K562 (cell line): ENCODE measurements around the gene ARID3B. TPM values are rescaled to one million over a fixed set of nuclear protein-coding genes. Genes with fewer than 3 reads are reported as not detected.

Experiments used
- C11orf30 ChIP-seq: fragments of 450-650 bp; IDR thresholded peaks from 2 replicates; pipeline ENCODE4 v1.6.1; 2016; ENCODE audit warnings: low read depth, mild to moderate bottlenecking
- CXXC5 ChIP-seq: fragments of 250-450 bp; sonication (Bioruptor Pico); IDR thresholded peaks from 2 replicates; pipeline ENCODE4 v1.8.0; 2022; ENCODE audit warnings: inconsistent platforms, mild to moderate bottlenecking, moderate library complexity
- KHSRP ChIP-seq: fragments of 450-650 bp; IDR thresholded peaks from 2 replicates; pipeline ENCODE4 v1.6.1; 2017
- KLF10 ChIP-seq: fragments of 250-450 bp; sonication (Bioruptor Pico); IDR thresholded peaks from 2 replicates; pipeline ENCODE4 v1.6.1; 2021; ENCODE audit warnings: matching md5 sums
- LCOR ChIP-seq: sonication (generic); formaldehyde crosslinking; IDR thresholded peaks from 2 replicates; pipeline ENCODE4 v1.8.0; 2022; ENCODE audit warnings: mild to moderate bottlenecking, missing genetic modification reagents
- MAFG ChIP-seq: fragments of 450-650 bp; conservative IDR thresholded peaks from 2 replicates; pipeline ENCODE4 v1.6.1; 2016; ENCODE audit warnings: missing genetic modification characterization, missing compliant biosample characterization
- NR3C1 ChIP-seq: sonication (generic); formaldehyde crosslinking; IDR thresholded peaks from 2 replicates; pipeline ENCODE4 v1.8.1; 2022; ENCODE audit warnings: missing genetic modification reagents
- NR4A1 ChIP-seq, 2 experiments: fragments of 250-450 bp in 1 of 2; fragments of 450-650 bp in 1 of 2; sonication (Bioruptor Pico) in 1 of 2; IDR thresholded peaks; 2 replicates each; pipeline versions ENCODE4 v1.4.0 to v1.6.1; 2016 to 2020; ENCODE audit warnings: mild to moderate bottlenecking in 2 of 2, missing compliant biosample characterization in 1 of 2, missing genetic modification characterization in 1 of 2, moderate library complexity in 1 of 2
- POLR2AphosphoS2 ChIP-seq: IDR thresholded peaks from 2 replicates; pipeline ENCODE4 v1.6.1; 2012; ENCODE audit warnings: low read length, improper control_type of control experiment
- RBM15 ChIP-seq: fragments of 200-400 bp; formaldehyde crosslinking; IDR thresholded peaks from 2 replicates; pipeline ENCODE4 v1.6.1; 2018; ENCODE audit warnings: mild to moderate bottlenecking, low read length, moderate library complexity; ENCODE audit not compliant: insufficient read depth
- TAF15 ChIP-seq: fragments of 200-400 bp; formaldehyde crosslinking; IDR thresholded peaks from 2 replicates; pipeline ENCODE4 v1.6.1; 2017; ENCODE audit warnings: mild to moderate bottlenecking, low read depth, low read length, moderate library complexity
- TAF9B ChIP-seq: fragments of 450-650 bp; IDR thresholded peaks from 2 replicates; pipeline ENCODE4 v1.6.1; 2018; ENCODE audit warnings: mild to moderate bottlenecking; ENCODE audit not compliant: partially characterized antibody
- ZBTB43 ChIP-seq: sonication (generic); formaldehyde crosslinking; IDR thresholded peaks from 2 replicates; pipeline ENCODE4 v1.8.0; 2023; ENCODE audit warnings: mild to moderate bottlenecking, missing genetic modification reagents
- ZNF165 ChIP-seq: fragments of 250-450 bp; sonication (Bioruptor Pico); IDR thresholded peaks from 2 replicates; pipeline ENCODE4 v1.4.0; 2020; ENCODE audit warnings: borderline replicate concordance
- ZNF311 ChIP-seq: fragments of 250-450 bp; sonication (Bioruptor Pico); IDR thresholded peaks from 2 replicates; pipeline ENCODE4 v1.4.0; 2020; ENCODE audit warnings: mild to moderate bottlenecking, moderate library complexity
- ZNF436 ChIP-seq: fragments of 250-450, 450-650 bp; sonication (Bioruptor Pico); formaldehyde crosslinking; IDR thresholded peaks from 2 replicates; pipeline ENCODE4 v1.7.0; 2020; ENCODE audit warnings: mild to moderate bottlenecking
- ZNF830 ChIP-seq: fragments of 250-450 bp; sonication (Bioruptor Pico); IDR thresholded peaks from 2 replicates; pipeline ENCODE4 v1.5.0; 2021; ENCODE audit warnings: mild to moderate bottlenecking
- polyA plus RNA-seq, 8 experiments: library from polyadenylated mRNA; depleted of rRNA in 4 of 8; stranded (reverse) in 5 of 8; unstranded in 3 of 8; fragments of >200 nt; fragmentation: Nextera tagmentation in 2 of 8; fragmentation: Illumina TruSeq in 1 of 8; extraction: Ambion mirVana in 2 of 8; extraction: Trizol in 1 of 8; gene quantifications; 2 replicates each; pipeline versions ENCODE4 v1.2.1 to v1.2.3, GENCODE V29; 2011 to 2014; ENCODE audit warnings: inconsistent platforms in 1 of 8, missing spikeins in 1 of 8
- total RNA-seq, 7 experiments: library from RNA; depleted of rRNA in 6 of 7; stranded (reverse); fragments of >200 nt in 6 of 7; fragmentation: Illumina TruSeq in 2 of 7; extraction: Trizol in 2 of 7; gene quantifications; 2 replicates each; pipeline versions ENCODE4 v1.2.1 to v1.2.3, GENCODE V29; 2011 to 2021; ENCODE audit warnings: low replicate concordance in 1 of 7
- TF ChIP-seq, protein P1 (sequence below): fragments of 250-450 bp; sonication (Bioruptor Pico); IDR thresholded peaks from 2 replicates; pipeline ENCODE4 v1.4.0; 2020; ENCODE audit warnings: mild to moderate bottlenecking, moderate library complexity, borderline replicate concordance
- TF ChIP-seq, protein P2 (sequence below): fragments of 250-450 bp; sonication (Bioruptor Pico); IDR thresholded peaks from 2 replicates; pipeline ENCODE4 v1.4.0; 2020
- TF ChIP-seq, protein P3 (sequence below): fragments of 250-450 bp; sonication (Bioruptor Pico); IDR thresholded peaks from 2 replicates; pipeline ENCODE4 v1.5.0; 2021
- TF ChIP-seq, protein P4 (sequence below): fragments of 450-650 bp; IDR thresholded peaks from 2 replicates; pipeline ENCODE4 v1.6.1; 2016; ENCODE audit warnings: mild to moderate bottlenecking

Gene ARID3B
- total and polyA plus RNA-seq, 9 of the 15 experiments (the other 6 are each of a cell fraction or from before 2014, with no cell fraction given) = 0.32 to 15.1 (median 7.1) TPM

GRCh38 chr15:74541494-74542165 is 610 bp downstream of the ARID3B start (continued):
- TF ChIP-seq POLR2AphosphoS2 (no peak), ZNF165 (no peak), ZBTB43 (CRISPR knock-in tag) (no peak), KHSRP (no peak), LCOR (CRISPR knock-in tag) (no peak), TAF9B (peak; percentile 30), ZNF830 (no peak), ZNF311 (CRISPR knock-in tag) (no peak), TAF15 (no peak), ZNF436 (CRISPR knock-in tag) (no peak), RBM15 (no peak), MAFG (tag) (0 out of 2 replicates have a peak, but pooled peaks have one; percentile 9), KLF10 (CRISPR knock-in tag) (no peak), NR4A1 (CRISPR knock-in tag; IDR thresholded peaks at IDR 0.05) (no peak), NR4A1 (tag; IDR thresholded peaks at IDR 0.05) (no peak), NR3C1 (CRISPR knock-in tag) (no peak), CXXC5 (CRISPR knock-in tag) (no peak; the same call in 1 of the 2 replicates), C11orf30 (no peak)
- TF ChIP-seq, protein P1, sequence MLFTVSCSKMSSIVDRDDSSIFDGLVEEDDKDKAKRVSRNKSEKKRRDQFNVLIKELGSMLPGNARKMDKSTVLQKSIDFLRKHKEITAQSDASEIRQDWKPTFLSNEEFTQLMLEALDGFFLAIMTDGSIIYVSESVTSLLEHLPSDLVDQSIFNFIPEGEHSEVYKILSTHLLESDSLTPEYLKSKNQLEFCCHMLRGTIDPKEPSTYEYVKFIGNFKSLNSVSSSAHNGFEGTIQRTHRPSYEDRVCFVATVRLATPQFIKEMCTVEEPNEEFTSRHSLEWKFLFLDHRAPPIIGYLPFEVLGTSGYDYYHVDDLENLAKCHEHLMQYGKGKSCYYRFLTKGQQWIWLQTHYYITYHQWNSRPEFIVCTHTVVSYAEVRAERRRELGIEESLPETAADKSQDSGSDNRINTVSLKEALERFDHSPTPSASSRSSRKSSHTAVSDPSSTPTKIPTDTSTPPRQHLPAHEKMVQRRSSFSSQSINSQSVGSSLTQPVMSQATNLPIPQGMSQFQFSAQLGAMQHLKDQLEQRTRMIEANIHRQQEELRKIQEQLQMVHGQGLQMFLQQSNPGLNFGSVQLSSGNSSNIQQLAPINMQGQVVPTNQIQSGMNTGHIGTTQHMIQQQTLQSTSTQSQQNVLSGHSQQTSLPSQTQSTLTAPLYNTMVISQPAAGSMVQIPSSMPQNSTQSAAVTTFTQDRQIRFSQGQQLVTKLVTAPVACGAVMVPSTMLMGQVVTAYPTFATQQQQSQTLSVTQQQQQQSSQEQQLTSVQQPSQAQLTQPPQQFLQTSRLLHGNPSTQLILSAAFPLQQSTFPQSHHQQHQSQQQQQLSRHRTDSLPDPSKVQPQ (CRISPR knock-in tag) = no peak
- TF ChIP-seq, protein P2, sequence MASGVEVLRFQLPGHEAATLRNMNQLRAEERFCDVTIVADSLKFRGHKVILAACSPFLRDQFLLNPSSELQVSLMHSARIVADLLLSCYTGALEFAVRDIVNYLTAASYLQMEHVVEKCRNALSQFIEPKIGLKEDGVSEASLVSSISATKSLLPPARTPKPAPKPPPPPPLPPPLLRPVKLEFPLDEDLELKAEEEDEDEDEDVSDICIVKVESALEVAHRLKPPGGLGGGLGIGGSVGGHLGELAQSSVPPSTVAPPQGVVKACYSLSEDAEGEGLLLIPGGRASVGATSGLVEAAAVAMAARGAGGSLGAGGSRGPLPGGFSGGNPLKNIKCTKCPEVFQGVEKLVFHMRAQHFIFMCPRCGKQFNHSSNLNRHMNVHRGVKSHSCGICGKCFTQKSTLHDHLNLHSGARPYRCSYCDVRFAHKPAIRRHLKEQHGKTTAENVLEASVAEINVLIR = no peak
- TF ChIP-seq, protein P3, sequence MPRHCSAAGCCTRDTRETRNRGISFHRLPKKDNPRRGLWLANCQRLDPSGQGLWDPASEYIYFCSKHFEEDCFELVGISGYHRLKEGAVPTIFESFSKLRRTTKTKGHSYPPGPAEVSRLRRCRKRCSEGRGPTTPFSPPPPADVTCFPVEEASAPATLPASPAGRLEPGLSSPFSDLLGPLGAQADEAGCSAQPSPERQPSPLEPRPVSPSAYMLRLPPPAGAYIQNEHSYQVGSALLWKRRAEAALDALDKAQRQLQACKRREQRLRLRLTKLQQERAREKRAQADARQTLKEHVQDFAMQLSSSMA (CRISPR knock-in tag) = no peak
- TF ChIP-seq, protein P4, sequence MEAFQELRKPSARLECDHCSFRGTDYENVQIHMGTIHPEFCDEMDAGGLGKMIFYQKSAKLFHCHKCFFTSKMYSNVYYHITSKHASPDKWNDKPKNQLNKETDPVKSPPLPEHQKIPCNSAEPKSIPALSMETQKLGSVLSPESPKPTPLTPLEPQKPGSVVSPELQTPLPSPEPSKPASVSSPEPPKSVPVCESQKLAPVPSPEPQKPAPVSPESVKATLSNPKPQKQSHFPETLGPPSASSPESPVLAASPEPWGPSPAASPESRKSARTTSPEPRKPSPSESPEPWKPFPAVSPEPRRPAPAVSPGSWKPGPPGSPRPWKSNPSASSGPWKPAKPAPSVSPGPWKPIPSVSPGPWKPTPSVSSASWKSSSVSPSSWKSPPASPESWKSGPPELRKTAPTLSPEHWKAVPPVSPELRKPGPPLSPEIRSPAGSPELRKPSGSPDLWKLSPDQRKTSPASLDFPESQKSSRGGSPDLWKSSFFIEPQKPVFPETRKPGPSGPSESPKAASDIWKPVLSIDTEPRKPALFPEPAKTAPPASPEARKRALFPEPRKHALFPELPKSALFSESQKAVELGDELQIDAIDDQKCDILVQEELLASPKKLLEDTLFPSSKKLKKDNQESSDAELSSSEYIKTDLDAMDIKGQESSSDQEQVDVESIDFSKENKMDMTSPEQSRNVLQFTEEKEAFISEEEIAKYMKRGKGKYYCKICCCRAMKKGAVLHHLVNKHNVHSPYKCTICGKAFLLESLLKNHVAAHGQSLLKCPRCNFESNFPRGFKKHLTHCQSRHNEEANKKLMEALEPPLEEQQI = no peak
